ENCODE data around the gene PARD3B. TPM values are rescaled to one million over a fixed set of nuclear protein-coding genes. Genes with fewer than 3 reads are reported as not detected.

PARD3B gene
- total and polyA plus RNA-seq, 2 of the 13 experiments (the other 11 are each of a cell fraction or from before 2014, with no cell fraction given) = 0.71 to 2.3 TPM

DNA sequence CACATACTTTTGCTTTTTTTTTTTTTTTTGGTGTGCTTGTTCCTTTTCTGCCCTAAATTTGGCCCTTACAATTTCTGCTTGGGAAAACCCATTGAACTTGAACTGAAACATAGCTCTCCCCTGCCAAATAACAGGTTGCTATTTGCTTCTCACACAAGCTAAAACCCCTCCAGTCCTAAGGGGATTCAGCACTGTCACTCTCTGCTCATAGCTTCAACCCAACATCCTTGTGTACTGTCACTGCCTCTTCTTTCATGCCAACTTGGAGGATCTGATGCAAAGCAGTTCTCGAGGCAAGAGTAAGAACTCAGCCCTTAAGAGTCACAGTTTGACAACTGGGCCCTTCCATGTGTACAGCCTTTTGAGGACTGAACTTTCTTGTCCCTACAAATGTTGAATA is 1106.4 kb downstream of the PARD3B start (continued):
- TF ChIP-seq ETS1 (CRISPR knock-in tag; IDR thresholded peaks at IDR 0.05) (no peak), NBN (conservative IDR thresholded peaks at IDR 0.05) (no peak), ZSCAN21 (CRISPR knock-in tag; IDR thresholded peaks at IDR 0.05; ENCODE audit: borderline replicate concordance) (no peak), ISX (CRISPR knock-in tag; conservative IDR thresholded peaks at IDR 0.05) (no peak)

- Histone ChIP-seq H3K4me3 (replicated peaks in 1 of 3; ENCODE audit: insufficient read depth in 1 of 3, low read depth in 2 of 3, low read length in 3 of 3) (no peak overlapping the region), H3K27ac (ENCODE audit: extremely low read length, insufficient read depth, low read length) (no peak overlapping the region), H4K20me1 (ENCODE audit: insufficient read depth, low read length) (no peaks in the 10 kb centered on the region), H3K27me3 (ENCODE audit: control insufficient read depth in 1 of 2, insufficient read depth in 2 of 2, low read length in 2 of 2) (no peaks in the 10 kb centered on the region; a peak in 1 of 5 replicates), H3K4me1 (ENCODE audit: insufficient read depth, low read length) (no peaks in the 10 kb centered on the region), H3K9me3 (ENCODE audit: low read length) (no peaks in the 10 kb centered on the region), H3K4me2 (ENCODE audit: low read depth, low read length) (no peak overlapping the region), H3K79me2 (ENCODE audit: insufficient read depth, low read length) (no peaks in the 10 kb centered on the region), H3K36me3 (replicated peaks in 1 of 2; ENCODE audit: control insufficient read depth in 1 of 2, insufficient read depth in 2 of 2, low read length in 2 of 2) (no peaks in the 10 kb centered on the region), H2AFZ (ENCODE audit: low read length) (no peak overlapping the region), H3K9ac (ENCODE audit: insufficient read depth, low read depth, low read length) (no peak overlapping the region)
- no TSS peak for BruUV-seq (replicated peaks)
- intact Hi-C loops (cut with micrococcal nuclease; ENCODE audit: unreplicated experiment) (no loop called here), in situ Hi-C loops (cut with HindIII; ENCODE audit: extremely low pct_ligation_motif_present, low pct_unique_long_range_greater_than_20kb) (no loop called here)
- no peak for FAIRE-seq
- no peak for DNase-seq (ENCODE audit: low spot score)
- no peak for ATAC-seq
- CTCF ChIA-PET (ENCODE audit: low intra/inter-chr PET ratio, low total read pairs) = no interaction called here
- POLR2A ChIA-PET = no interaction called here
- 32% methylated on average over 9 of the region's 10 CpGs for WGBS (ENCODE audit: low lambda C conversion rate)
- TF ChIP-seq CHD4 (IDR thresholded peaks at IDR 0.05; ENCODE audit: borderline replicate concordance, low read length) (no peak), ZKSCAN8 (CRISPR knock-in tag; IDR thresholded peaks at IDR 0.05; ENCODE audit: borderline replicate concordance) (no peak), TGIF2 (CRISPR knock-in tag; IDR thresholded peaks at IDR 0.05) (no peak), ZNF431 (CRISPR knock-in tag; IDR thresholded peaks at IDR 0.05; ENCODE audit: borderline replicate concordance, low read depth) (no peak), ARID3A (IDR thresholded peaks at IDR 0.05; ENCODE audit: low read depth, low read length) (no peak), ZNF607 (CRISPR knock-in tag; IDR thresholded peaks at IDR 0.05; ENCODE audit: borderline replicate concordance) (no peak), XBP1 (CRISPR knock-in tag; IDR thresholded peaks at IDR 0.05) (no peak), ZNF841 (CRISPR knock-in tag; IDR thresholded peaks at IDR 0.05; ENCODE audit: borderline replicate concordance) (no peak), ARNT2 (CRISPR knock-in tag; IDR thresholded peaks at IDR 0.05; ENCODE audit: low read depth) (no peak)
- TF ChIP-seq, protein P1, sequence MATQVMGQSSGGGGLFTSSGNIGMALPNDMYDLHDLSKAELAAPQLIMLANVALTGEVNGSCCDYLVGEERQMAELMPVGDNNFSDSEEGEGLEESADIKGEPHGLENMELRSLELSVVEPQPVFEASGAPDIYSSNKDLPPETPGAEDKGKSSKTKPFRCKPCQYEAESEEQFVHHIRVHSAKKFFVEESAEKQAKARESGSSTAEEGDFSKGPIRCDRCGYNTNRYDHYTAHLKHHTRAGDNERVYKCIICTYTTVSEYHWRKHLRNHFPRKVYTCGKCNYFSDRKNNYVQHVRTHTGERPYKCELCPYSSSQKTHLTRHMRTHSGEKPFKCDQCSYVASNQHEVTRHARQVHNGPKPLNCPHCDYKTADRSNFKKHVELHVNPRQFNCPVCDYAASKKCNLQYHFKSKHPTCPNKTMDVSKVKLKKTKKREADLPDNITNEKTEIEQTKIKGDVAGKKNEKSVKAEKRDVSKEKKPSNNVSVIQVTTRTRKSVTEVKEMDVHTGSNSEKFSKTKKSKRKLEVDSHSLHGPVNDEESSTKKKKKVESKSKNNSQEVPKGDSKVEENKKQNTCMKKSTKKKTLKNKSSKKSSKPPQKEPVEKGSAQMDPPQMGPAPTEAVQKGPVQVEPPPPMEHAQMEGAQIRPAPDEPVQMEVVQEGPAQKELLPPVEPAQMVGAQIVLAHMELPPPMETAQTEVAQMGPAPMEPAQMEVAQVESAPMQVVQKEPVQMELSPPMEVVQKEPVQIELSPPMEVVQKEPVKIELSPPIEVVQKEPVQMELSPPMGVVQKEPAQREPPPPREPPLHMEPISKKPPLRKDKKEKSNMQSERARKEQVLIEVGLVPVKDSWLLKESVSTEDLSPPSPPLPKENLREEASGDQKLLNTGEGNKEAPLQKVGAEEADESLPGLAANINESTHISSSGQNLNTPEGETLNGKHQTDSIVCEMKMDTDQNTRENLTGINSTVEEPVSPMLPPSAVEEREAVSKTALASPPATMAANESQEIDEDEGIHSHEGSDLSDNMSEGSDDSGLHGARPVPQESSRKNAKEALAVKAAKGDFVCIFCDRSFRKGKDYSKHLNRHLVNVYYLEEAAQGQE (IDR thresholded peaks at IDR 0.05; ENCODE audit: borderline replicate concordance in 1 of 2, low read depth in 1 of 2, low read length in 2 of 2) = no peak
- TF ChIP-seq, protein P2, sequence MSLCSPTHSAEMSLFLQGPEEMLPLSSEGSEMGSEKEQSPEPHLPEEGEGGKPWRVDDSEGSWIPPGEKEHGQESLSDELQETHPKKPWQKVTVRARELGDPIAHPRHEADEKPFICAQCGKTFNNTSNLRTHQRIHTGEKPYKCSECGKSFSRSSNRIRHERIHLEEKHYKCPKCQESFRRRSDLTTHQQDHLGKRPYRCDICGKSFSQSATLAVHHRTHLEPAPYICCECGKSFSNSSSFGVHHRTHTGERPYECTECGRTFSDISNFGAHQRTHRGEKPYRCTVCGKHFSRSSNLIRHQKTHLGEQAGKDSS (CRISPR knock-in tag; IDR thresholded peaks at IDR 0.05; ENCODE audit: borderline replicate concordance, low read depth) = no peak
Observed at GRCh38 chr2:205654878-205655605, 1109.8 kb downstream of the PARD3B start.

Data from HepG2 (cell line).